GM18868 (cell line): ENCODE data around the gene YIPF5.
A peak's percentile ranks its signal among the peaks of the same experiment; 100 is the strongest.

Source experiments
- ATAC-seq: cut with Tn5 transposase; IDR thresholded peaks from one replicate; pipeline ENCODE4 v1.9.1; 2021; ENCODE audit warnings: mild to moderate bottlenecking, moderate library complexity; ENCODE audit not compliant: unreplicated experiment

The YIPF5 gene

GRCh38 chr5:144183254-144183889, 12.9 kb upstream of the YIPF5 start:
- ATAC-seq, result no peak

GRCh38 chr5:144179226-144179625, 8.8 kb upstream of the YIPF5 start:
- ATAC-seq, result no peak

- ATAC-seq, result peak; percentile 46
These were observed 7.1 kb upstream of the YIPF5 start for GRCh38 chr5:144177548-144177947.

- no peak for ATAC-seq
These were observed 3.3 kb upstream of the YIPF5 start for GRCh38 chr5:144173766-144174165.

- ATAC-seq, result no peak
These were observed 569 bp downstream of the YIPF5 start for GRCh38 chr5:144169904-144170275.

- no peak for ATAC-seq
These were observed 2.5 kb downstream of the YIPF5 start for GRCh38 chr5:144167998-144168397.

GRCh38 chr5:144166696-144167095, 3.8 kb downstream of the YIPF5 start:
- ATAC-seq, result no peak

- ATAC-seq, result no peak
These were observed 7.8 kb downstream of the YIPF5 start for GRCh38 chr5:144162686-144163085.

- no peak for ATAC-seq
These were observed 13.7 kb downstream of the YIPF5 start for GRCh38 chr5:144156767-144157171.

- ATAC-seq, result no peak
These were observed 19.4 kb downstream of the YIPF5 start for GRCh38 chr5:144151026-144151425.

GRCh38 chr5:144144956-144145751, 25.3 kb downstream of the YIPF5 start:
- no peak for ATAC-seq

- ATAC-seq, result no peak
These were observed 26.8 kb downstream of the YIPF5 start for GRCh38 chr5:144143625-144144024.

- ATAC-seq, result no peak
These were observed 27.7 kb downstream of the YIPF5 start for GRCh38 chr5:144142824-144143162.

- peak; percentile 98 for ATAC-seq
These were observed 28.2 kb downstream of the YIPF5 start for GRCh38 chr5:144142139-144142823.

GRCh38 chr5:144141585-144141984, 28.9 kb downstream of the YIPF5 start:
- no peak for ATAC-seq

GRCh38 chr5:144139586-144139985, 30.9 kb downstream of the YIPF5 start:
- ATAC-seq, result no peak

GRCh38 chr5:144135113-144135762, 35.2 kb downstream of the YIPF5 start:
- no peak for ATAC-seq

- no peak for ATAC-seq
These were observed 36.1 kb downstream of the YIPF5 start for GRCh38 chr5:144134194-144134826.

GRCh38 chr5:144133050-144133633, 37.3 kb downstream of the YIPF5 start:
- no peak for ATAC-seq

- ATAC-seq, result no peak
These were observed 39.2 kb downstream of the YIPF5 start for GRCh38 chr5:144131261-144131660.

GRCh38 chr5:144130306-144130705, 40.2 kb downstream of the YIPF5 start:
- no peak for ATAC-seq
